NCI-H2196 (cell line): Measurements from ENCODE around the gene LRP1-AS.

Experiments
- DNase-seq: peaks from one replicate; lab custom pipeline; 2025; ENCODE audit not compliant: unreplicated experiment; lab: John Stamatoyannopoulos, UW

Gene LRP1-AS

DNA sequence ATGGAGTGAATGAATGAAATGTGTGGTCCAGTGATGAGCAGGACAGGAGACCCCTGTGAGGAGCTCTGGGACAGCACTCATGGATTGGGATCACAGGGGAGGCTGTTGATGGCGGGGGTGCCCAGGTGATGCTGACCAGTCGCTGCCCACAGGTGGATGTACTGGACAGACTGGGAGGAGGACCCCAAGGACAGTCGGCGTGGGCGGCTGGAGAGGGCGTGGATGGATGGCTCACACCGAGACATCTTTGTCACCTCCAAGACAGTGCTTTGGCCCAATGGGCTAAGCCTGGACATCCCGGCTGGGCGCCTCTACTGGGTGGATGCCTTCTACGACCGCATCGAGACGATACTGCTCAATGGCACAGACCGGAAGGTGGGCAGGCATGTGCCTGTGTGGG lies 13.3 kb upstream of the LRP1-AS start:
- no peak for DNase-seq

DNA sequence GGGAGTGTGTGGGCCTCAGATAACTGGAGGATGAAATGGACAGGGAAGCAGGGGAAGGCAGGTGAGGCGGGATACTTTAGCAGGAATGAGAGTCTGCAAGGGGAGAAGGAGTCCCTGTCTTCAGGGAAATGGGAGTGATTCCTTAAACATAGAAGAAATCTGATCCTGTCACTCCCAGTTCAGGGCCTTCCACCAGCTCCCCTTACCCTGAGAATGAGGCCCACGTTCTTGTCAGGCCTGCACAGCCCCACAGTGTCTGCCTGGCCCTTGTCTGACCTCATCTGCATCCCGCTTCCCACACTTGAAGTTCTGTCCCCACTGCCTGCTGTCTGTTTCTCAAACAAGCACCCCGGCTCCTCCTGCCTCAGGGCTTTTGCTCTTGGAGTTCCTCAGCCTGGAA lies 12.6 kb upstream of the LRP1-AS start:
- no peak for DNase-seq

DNA sequence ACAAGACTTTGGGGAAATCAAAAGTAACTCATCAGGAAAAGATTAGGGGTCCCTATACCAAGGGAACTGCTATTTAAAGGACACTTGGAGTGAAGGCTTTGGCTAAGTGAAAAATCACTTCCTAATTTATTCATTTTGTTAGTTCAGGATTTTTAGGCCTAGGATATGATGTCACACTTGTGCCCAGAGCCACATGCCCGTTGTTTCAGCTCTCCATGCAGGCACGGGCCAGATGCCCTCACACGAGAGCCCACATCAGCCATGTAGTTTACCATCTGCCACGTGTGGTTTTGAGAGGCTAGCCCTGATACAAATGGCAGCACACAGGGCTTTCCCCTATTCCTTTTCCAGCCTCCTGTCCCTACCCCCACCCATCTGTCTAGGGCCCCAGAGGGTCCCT lies 11.9 kb upstream of the LRP1-AS start:
- no peak for DNase-seq

DNA sequence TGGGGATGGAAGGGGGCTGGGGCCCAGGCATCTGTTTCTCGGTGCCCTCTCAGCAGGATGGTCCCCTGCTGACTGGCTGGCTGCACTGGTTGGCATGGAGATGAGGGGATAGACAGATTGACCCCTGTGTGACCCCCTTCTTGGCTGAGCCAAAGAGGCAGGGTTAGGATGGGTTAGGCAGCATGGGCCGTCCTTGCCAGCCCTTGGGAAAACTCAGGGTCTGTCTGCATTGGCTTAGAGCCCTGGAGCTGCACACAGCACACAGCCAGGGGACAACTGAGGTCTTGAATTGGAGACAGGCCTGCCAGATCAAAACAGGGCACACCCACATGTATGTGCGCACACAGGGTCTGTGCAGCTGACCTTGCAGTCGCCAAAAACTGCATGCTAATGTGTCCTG lies 11.2 kb upstream of the LRP1-AS start:
- DNase-seq, result no peak

DNA sequence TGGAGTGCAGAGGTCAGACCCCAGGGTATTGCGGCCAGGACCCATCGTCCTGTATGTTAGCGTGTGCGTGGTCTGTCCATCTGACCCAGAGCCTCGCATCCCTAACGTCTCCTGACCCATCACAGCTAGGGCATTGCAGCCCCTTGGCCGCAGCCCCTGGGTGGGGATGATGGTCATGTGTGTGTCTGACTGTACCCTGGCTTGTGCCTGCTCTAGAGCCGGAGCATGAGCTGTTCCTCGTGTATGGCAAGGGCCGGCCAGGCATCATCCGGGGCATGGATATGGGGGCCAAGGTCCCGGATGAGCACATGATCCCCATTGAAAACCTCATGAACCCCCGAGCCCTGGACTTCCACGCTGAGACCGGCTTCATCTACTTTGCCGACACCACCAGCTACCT lies 10.8 kb upstream of the LRP1-AS start:
- DNase-seq, result no peak

DNA sequence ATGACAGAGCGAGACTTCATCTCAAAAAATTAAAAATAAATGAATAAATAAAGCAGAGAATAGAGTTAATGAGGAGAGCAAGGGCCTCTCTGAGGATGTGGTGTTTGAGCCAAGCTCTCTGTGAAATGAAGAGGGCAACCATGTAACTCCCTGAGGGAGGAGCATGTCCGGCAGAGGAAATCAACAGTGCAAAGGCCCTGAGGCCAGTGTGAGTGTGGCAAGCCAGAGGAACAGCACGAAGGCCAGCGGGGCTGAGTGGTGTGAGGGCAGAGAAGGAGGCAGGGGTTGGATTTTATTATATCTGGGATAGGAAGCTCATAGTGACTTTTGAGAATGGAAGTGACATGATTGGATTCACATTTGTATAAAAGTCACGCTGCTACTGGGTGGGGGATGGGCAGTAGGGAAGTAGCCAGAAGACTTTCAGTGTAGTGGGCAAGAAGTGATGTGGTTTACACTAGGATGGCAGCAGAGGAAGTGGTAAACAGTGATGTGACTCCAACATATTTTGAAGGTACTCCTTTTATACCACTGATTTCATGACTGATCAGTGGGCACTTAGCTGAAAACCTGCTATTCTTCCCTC lies 10.3 kb upstream of the LRP1-AS start:
- DNase-seq, result no peak

DNA sequence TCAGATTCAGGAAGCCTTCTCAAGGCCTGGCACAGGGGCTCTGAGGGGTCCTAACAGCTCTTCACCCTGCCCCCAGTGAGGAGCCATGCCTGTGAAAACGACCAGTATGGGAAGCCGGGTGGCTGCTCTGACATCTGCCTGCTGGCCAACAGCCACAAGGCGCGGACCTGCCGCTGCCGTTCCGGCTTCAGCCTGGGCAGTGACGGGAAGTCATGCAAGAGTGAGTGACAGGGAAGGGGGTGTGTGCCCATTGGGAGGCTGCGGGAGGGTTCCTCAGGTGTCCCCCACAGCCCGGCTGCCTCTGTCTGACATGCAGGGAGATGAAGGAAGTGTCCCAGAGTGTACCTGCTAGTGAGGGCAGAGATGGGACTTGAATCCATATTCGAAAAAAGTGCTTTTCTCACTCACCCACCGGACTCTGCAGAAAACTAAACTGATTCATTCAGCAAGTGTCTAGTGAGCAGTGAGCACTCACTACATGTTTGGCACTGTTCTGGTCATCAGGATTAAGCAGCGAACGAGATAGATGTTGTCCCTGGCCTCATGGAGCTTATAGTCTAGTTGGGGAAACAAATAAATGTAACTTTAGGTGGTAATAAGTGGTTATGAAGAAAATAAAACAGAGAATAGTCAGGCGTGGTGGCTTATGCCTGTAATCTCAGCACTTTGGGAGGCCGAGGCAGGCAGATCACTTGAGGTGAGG lies 9.4 kb upstream of the LRP1-AS start:
- no peak for DNase-seq

DNA sequence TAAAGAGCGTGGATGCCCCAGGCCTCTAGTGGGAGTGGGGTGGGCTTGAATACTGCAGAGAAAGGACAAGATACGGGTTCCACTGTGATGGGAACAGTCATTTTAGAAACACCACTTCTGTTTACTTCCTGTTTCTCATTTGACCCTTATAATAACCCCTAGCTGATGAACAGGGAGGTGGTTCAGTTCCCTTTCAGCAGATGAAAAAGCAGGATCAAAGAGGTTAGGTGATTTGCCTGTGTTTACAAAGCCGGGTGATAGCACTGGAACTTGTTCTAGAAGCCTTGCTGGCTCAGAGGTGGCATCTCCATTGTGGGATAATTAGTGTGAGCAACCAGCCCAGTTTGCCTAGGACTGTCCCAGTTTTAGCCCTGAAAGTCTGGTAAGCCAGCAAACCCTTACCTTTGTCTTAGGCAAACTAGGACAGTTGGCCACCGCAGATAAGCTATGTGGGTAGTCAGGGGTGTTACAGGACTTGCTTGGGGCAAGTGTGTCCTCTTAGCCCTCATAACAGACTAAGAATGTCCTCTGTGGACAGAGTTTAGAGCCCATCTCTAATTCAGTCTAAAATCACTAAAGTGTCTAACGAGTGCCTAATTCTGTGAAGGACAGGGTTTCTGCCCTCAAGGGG lies 7.5 kb upstream of the LRP1-AS start:
- no peak for DNase-seq

DNA sequence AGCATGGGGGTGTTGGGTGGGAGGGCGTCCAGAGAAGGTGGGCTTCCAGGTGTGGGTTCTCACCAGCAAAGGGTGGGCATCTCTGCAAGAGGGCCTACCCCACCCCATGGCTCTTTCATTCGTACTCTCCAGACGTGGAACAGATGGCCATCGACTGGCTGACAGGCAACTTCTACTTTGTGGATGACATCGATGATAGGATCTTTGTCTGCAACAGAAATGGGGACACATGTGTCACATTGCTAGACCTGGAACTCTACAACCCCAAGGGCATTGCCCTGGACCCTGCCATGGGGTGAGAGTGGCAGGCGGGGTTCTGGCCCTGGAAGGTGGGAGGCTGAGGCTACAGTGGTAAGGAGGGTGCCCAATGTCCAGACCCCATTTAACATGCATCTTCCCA lies 6.7 kb upstream of the LRP1-AS start:
- no peak for DNase-seq

DNA sequence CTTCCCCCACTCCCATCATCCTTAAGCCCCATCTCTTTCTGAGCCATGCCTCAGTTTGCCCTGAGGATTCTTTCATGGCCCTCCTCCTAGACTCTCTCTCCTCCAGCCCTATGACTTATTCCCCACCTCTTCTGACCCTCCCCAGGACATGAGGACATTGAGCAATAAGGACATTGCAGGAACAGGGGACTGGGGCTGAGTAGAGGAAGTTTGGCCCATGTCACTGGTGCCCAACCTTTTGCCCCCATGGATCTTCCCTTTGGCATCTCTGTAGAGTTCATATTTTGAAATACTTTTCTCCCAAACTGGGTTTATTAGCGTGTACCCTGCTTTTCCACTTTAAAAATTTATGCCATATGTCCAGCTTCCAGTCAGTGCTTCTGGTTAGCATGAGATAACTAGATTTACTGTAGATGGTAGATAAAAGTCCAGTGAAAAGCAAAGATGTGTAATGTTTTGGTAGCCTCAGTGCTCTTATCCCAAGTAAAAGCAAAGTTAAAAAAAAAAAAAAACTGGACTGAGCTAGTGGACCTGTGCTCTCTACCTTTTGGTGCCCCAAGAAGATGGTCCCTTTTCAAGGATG lies 6.1 kb upstream of the LRP1-AS start:
- no peak for DNase-seq

DNA sequence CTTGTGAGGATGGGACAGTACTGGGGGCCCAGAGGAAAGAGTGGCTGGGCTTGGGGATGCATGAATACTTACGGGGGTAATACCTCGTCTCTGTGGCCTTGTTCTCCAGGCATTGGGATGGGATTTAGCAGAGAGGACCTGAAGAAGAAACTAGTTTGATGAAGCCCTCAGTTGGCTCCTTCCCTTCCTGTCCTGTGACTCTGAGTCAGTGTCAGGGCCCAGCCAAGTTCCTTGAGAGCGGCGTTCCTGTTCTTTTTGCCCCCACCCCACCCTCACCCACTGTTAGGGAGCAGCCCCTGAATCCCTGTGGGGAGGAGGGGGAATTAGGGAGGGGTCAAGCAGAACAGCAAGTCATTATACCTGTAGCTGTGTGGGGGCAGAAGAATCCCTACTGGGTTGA lies 5.2 kb upstream of the LRP1-AS start:
- no peak for DNase-seq

DNA sequence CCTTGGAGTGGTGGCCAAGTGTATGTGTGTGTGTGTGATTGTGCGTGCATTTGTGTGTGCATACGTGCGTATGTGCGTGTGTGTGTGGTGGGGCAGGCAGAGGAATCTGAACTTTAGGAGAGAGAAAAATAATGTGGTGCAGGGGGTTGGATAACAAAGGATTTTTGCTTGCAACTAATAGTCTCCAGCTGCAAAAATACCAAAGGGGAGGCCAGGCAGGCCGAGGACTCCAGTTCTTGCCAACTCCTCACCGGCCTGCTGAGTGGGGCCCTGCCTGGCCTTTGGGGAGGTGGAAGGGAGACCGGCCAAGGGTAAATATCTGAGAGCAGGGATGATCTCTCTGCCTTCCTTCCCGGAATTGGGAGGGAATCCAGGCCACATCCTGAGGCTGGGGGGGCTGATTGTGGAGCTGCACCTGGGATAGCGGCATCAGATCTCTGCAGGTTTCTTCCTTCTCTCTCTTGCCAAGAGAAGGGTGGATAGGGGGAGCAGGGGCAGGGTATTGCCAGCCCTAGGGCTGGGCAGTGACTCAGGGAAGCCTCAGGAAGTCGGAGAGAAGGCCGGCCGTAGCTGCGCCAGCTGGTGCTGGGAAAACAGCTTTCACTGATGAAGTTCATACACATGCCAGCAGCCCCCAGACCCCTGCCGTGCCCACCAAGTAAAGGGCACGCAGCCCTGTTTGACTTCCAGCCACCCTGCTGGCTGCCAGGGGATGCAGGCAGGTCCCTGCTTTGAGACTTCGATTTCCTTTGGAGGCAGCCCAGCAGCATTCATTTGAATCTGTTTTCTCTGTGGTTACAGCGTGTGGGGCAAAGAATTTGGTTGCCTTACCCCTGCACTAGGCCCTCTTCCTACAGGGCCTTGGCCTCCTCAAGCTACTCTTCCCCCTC lies 4.6 kb upstream of the LRP1-AS start:
- no peak for DNase-seq

DNA sequence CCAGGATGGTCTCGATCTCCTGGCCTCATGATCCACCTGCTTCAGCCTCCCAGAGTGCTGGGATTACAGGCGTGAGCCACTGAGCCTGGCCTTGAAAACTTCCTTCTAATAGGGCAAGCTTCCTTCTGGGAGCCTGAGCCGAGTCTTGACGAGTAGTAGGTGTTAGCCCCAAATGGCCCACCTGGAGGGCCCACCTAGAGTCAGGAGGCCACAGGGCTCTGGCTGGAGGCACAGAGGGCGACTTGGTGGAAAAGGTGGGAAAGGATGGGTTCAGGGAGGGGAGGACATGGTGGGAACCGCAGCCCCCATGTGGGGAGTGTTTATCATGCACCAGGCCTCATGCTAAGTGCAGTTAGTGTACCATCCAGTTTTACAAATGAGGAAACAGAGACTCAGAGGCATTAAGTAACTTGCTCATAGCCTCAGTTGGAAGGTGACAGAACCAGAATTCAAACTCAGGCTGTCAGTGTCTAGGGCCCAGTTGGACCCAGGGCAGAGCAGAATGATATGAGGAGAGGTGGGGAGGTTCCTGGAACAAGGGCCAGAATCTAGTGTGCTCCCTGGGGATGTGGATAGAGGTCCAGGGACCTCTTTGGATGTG lies 3.1 kb upstream of the LRP1-AS start:
- no peak for DNase-seq

DNA sequence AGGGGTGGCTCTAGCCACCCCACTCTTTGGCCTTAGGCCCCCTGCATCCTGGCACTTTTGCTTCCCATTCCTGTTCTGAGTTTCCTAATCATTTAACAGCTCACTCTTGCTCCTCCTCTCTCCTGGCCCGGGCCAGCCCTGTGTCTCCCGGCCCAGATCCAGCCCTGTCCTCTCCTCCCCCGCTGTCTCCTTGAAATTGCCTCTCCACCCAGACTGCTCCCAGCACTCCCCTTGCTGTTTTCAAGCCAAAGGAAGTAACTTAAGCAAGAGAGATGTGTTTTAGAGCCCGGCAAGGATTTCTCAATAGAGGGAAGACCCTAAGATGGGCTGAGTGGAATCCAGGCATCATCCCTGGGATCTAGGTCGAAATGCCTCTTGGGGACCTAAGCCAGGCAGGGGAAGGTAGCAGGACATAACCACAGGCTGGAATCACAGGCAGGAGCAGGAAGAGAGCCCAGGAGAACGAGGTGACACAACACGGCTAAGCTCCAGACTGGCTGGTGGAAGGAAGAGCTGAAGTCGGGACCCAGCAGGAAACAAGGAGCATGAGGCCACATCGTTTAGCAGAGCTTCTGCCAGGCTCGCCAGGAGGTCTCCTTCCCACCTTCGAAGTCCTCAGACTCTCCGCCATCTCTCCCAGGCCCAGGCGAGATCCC lies 2.0 kb upstream of the LRP1-AS start:
- no peak for DNase-seq

DNA sequence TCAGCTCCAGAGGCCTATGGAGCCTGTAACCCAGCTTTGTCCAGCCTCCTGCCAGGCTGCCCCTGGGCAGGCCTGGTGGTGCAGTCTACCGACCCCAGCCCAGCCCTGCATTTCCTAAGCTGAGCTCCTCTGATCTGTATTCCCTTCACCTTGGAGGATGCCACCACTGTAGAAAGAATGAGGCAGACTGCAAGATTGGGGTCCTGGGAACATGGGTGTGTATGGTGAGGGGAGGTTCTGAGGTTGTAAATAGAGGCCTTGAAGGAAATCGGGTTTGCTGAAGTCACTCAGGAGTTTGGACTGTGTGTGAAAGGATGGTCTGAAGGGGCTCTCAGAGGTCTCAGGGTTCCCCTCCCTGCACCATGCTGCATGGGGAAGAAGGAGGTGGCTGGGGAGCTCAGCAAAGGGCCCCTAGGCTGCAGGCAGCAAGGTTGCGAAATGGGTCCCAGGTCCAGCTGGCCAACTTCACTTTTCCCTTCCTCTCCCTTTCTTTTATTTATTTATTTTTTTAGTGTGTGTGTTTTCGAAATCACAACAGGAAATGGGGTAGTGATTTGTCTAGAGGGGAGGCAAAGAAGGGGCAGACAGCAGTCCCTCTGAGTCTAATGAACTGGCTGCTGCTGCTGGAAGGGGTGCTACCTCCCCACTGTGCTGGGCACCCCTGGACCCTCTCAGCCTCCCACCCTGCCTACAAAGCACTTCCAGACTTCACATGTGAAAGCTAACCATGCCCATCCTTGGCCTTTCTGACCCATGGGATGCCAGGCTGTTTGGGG lies 1.2 kb upstream of the LRP1-AS start:
- no peak for DNase-seq

DNA sequence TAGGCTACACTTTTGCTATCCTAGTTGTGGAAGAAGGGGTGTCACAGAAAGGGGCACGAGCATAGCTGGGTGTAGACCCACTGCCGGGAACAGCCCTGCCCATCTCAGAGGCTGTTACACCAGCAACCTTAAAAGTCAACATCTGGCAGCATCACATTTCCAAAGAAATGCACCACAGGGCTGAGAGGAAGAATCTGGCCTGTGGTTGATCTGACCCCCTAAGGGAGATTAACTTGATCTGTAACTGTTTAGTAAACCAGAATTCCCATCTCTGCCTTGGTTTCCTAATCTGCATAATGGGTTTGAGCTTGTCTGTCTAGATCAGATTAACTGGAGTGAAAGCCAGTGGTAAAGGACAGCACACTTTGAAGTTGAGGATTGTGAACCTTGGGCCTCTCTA lies 1.3 kb downstream of the LRP1-AS start:
- no peak for DNase-seq

DNA sequence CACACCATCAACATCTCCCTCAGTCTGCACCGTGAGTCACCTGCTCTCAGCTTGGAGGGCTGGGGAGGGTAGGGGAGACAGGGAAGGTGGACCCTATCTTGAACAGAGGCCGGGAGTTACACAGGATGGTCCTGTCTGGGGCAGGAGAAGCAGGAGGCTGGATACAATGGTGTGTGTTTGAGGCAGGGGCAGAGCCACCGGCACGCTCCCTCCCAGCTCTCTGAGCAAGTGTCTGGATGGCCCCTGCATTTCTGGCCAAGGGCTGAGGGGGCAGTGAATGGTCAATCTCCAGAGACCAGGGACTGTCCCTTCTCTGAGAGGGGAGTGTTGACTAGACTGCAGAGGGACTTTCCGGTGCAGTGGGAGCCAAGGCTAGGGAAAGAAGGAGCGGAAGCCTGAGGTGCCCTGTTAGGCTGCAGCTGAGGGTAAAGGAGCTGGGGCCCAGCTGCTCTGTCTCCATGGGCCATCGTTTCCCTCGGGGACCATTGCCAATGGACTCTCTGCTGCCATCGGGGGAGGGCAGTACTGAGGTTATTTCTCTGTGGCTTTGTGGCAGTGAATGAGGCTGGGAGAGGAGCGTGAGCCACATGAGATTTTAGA lies 1.9 kb downstream of the LRP1-AS start:
- no peak for DNase-seq

DNA sequence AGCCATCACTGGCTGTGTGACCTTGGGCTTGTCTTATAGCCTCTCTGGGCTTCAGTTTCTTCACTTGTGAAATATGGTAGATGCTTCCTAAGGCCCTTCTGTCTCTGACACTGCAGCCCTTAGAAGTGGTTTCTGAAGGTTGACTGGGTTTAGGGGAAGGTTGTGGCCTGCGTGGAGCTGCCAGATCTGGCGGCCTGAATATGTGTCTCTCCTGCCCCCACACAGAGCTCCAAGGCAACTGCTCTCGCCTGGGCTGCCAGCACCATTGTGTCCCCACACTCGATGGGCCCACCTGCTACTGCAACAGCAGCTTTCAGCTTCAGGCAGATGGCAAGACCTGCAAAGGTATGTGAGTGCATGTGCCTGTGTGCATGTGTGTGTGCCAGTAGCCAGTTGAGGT lies 4.0 kb downstream of the LRP1-AS start:
- no peak for DNase-seq

DNA sequence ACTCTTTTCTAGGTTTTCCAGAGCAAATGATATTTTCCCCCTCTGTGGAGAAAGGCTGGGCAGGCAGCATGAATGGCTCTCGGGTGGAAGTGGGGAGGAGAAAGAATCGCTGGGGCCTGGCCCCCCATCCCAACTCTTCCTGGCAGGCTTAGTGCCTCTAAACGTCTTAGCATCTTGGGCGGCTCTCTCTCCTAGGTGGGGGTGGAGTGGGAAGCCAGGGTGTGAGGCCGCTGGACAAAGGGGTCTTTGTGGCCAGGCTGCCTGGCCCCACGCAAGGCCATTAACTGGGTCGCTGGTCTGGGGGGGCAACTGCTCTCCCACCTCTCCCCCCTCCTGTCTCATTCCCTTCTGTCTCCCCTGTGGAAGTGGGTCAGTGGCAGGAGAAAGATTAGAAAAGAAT lies 4.7 kb downstream of the LRP1-AS start:
- DNase-seq, result no peak
